Heart left ventricle (tissue), 13 donors: ENCODE data around the gene ADGRD2.

Source experiments
- POLR2A ChIP-seq, 2 donors: fragments of 450-650 bp; IDR thresholded peaks; one replicate each; pipeline ENCODE4 v1.6.1; 2017; ENCODE audit warnings: antibody characterized with exemption in 2 of 2, mild to moderate bottlenecking in 2 of 2, moderate library complexity in 2 of 2
- TF ChIP-seq, protein P1 (sequence below), 12 donors: fragments of 200-600 bp; sonication (generic) in 4 of 12; IDR thresholded peaks; one replicate each; pipeline versions ENCODE4 v1.5.0 to v1.8.0; 2018 to 2022; ENCODE audit warnings: antibody characterized with exemption in 12 of 12, mild to moderate bottlenecking in 5 of 12
- donor health status: ischemic (EF 13 %, LVEDD 7.1; RV severe dilation, severe dysfunction).
- donor health status: DM: no; HTN: yes; CAD: no.
- donor health status: DM: no; HTN: no; CAD: no.
- donor health status: ischemic (EF 25% LVEDD 6.9; RV normal size, moderate dysfunction).
- donor health status: ischemic (EF 25% LVEDD 5.7; RV mildly dilated, moderate dysfunction).
- donor health status: ischemic (EF 35%, LVEDD 5.7; RV mildly dilated, moderate dysfunction).
- donor health status: nonischemic (EF 11% LVEDD 7.7; RV severe dilation, severe dysfunction).
- donor health status: DM: yes; HTN: yes; CAD: no.
- donor health status: PGD.
- donor health status: ischemic (EF 29% LVEDD 5.4; RV normal size, mild dysfunction).
- donor health status: nonischemic (EF 23%, LVEDD 6.1; RV moderate dilation, normal function).

DNA sequence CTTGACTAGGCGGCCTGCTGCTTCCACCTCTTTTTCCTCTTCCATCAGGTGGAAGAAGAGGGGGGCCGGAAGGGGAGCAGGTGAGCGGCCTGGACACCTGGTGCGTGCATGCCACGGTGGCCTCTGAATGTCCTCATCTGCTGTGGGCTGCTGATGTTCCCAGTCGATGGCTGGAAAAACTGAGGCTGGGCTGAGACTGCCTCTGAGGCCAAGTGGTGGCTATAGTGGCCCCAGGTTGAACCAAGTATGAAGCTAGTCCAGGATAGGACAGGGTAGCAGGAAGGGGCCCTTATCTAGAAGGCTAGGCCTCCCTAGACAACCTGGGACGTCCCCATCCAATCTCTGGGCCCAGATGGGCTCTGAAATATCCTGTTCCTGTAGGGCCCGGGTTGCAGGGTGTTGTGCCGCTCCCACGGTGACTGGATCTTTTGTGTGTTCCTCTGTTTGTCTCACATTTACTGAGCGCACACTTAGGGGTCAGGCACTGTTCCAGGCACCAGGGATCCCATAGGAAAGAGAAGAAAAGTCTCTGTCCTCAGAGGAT, 57.7 kb downstream of the ADGRD2 start:
- TF ChIP-seq, protein P1, sequence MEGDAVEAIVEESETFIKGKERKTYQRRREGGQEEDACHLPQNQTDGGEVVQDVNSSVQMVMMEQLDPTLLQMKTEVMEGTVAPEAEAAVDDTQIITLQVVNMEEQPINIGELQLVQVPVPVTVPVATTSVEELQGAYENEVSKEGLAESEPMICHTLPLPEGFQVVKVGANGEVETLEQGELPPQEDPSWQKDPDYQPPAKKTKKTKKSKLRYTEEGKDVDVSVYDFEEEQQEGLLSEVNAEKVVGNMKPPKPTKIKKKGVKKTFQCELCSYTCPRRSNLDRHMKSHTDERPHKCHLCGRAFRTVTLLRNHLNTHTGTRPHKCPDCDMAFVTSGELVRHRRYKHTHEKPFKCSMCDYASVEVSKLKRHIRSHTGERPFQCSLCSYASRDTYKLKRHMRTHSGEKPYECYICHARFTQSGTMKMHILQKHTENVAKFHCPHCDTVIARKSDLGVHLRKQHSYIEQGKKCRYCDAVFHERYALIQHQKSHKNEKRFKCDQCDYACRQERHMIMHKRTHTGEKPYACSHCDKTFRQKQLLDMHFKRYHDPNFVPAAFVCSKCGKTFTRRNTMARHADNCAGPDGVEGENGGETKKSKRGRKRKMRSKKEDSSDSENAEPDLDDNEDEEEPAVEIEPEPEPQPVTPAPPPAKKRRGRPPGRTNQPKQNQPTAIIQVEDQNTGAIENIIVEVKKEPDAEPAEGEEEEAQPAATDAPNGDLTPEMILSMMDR (IDR thresholded peaks at IDR 0.05): no peak
- no peak for TF ChIP-seq POLR2A (IDR thresholded peaks at IDR 0.05)
